ENCODE results near the gene SERPINA1. TPM values are rescaled to one million over a fixed set of nuclear protein-coding genes. Genes with fewer than 3 reads are reported as not detected.

Gene SERPINA1
- polyA plus RNA-seq, 2 of the 4 experiments (the other 2 are of a cell fraction): 0.34 to 2.2 TPM

DNA sequence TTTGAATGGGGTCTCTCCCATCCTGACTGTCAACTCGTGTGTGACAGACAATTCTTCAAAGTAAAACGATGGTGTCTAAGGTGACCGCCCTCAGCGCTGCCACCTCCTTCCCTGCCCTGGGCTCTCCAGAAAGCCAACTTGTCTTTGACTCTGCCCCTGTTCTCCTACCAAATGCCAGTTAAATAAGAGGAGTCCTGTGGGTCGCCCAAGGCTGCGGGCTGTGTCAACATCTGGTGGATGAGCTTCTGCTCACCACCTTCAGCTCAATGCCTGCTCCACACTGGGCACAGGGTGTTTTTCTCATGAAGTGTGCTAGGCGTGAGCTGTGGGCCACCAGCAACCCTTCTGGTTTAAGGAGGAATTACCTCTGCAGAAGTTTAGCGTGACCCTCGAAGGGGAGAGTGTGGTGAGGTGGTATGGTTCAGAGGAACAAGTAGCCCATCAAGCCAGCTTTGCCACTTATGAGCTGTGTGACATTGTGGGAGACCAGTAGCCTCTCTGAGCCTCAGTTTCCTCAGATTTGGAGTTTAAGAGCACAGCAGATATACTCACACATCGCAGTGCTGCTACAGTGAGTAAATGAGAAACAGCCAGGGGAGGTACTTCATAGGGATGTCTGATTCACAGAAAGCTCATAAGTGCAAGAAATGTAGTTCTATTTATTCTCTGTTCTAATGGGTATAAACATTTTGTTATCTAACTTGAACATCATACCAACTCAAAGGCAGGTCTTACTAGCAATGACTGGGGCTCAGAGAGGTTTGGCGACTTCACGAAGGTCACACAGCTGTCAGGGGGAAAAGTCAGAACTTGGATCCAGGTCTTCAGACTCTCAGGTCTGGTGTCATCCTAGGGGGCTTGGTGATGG, 12.1 kb downstream of the SERPINA1 start:
- Histone ChIP-seq H3K9me3 (no peaks in the 10 kb centered on the region), H3K4me3 (no peak overlapping the region), H3K27ac (no peak overlapping the region), H3K4me1 (peaks cover 4% of the 10 kb centered on the region; the same call in 2 of the 3 replicates), H3K4me2 (no peak overlapping the region)
- 69% methylated on average over 12 of the region's 12 CpGs for WGBS (ENCODE audit: missing lambda C conversion rate)
- ATAC-seq: no peak
- CTCF ChIA-PET: interaction anchor here (1.3 kb wide), 1 partner anchor 15 kb away, joined by 3 read pairs; no protein-coding TSS in a partner anchor
- no peak for DNase-seq (ENCODE audit: low read depth in 1 of 2, low spot score in 1 of 2)
- TF ChIP-seq NFE2L2 (conservative IDR thresholded peaks at IDR 0.05; ENCODE audit: low read length) (no peak), ESRRA (IDR thresholded peaks at IDR 0.05; ENCODE audit: borderline replicate concordance, low read length) (no peak), PHF8 (IDR thresholded peaks at IDR 0.05; ENCODE audit: borderline replicate concordance, low read depth) (no peak), TFCP2L1 (CRISPR knock-in tag; IDR thresholded peaks at IDR 0.05) (no peak), BHLHE40 (IDR thresholded peaks at IDR 0.05; ENCODE audit: low read depth, low read length) (no peak), GATA3 (IDR thresholded peaks at IDR 0.05; ENCODE audit: borderline replicate concordance) (no peak), MAZ (IDR thresholded peaks at IDR 0.05; ENCODE audit: borderline replicate concordance, low read depth, low read length) (no peak), ZC3H11A (IDR thresholded peaks at IDR 0.05) (no peak), ELK1 (IDR thresholded peaks at IDR 0.05; ENCODE audit: low read depth, low read length) (no peak), CBX2 (IDR thresholded peaks at IDR 0.05; ENCODE audit: borderline replicate concordance, low read depth) (no peak), EHMT2 (IDR thresholded peaks at IDR 0.05; ENCODE audit: low read depth) (no peak), NR3C1 (IDR thresholded peaks at IDR 0.05) (no peak), HOXB13 (CRISPR knock-in tag; IDR thresholded peaks at IDR 0.05; ENCODE audit: low read depth) (no peak)
- TF ChIP-seq, protein P1, sequence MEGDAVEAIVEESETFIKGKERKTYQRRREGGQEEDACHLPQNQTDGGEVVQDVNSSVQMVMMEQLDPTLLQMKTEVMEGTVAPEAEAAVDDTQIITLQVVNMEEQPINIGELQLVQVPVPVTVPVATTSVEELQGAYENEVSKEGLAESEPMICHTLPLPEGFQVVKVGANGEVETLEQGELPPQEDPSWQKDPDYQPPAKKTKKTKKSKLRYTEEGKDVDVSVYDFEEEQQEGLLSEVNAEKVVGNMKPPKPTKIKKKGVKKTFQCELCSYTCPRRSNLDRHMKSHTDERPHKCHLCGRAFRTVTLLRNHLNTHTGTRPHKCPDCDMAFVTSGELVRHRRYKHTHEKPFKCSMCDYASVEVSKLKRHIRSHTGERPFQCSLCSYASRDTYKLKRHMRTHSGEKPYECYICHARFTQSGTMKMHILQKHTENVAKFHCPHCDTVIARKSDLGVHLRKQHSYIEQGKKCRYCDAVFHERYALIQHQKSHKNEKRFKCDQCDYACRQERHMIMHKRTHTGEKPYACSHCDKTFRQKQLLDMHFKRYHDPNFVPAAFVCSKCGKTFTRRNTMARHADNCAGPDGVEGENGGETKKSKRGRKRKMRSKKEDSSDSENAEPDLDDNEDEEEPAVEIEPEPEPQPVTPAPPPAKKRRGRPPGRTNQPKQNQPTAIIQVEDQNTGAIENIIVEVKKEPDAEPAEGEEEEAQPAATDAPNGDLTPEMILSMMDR (IDR thresholded peaks at IDR 0.05): no peak
- TF ChIP-seq, protein P2, sequence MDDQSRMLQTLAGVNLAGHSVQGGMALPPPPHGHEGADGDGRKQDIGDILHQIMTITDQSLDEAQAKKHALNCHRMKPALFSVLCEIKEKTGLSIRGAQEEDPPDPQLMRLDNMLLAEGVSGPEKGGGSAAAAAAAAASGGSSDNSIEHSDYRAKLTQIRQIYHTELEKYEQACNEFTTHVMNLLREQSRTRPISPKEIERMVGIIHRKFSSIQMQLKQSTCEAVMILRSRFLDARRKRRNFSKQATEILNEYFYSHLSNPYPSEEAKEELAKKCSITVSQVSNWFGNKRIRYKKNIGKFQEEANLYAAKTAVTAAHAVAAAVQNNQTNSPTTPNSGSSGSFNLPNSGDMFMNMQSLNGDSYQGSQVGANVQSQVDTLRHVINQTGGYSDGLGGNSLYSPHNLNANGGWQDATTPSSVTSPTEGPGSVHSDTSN (IDR thresholded peaks at IDR 0.05): no peak
- FAIRE-seq: no peak
- POLR2A ChIA-PET: no interaction called here

GRCh38 chr14:94375552-94376107, 12.8 kb downstream of the SERPINA1 start:
- no peak for DNase-seq (ENCODE audit: low read depth in 1 of 2, low spot score in 1 of 2)
- CTCF ChIA-PET: interaction anchor here (1.3 kb wide), 1 partner anchor 14 kb away, joined by 3 read pairs; no protein-coding TSS in a partner anchor
- FAIRE-seq: no peak
- no peak overlapping the region for H3K27ac ChIP-seq
- peaks cover 4% of the 10 kb centered on the region; the same call in 2 of the 3 replicates for H3K4me1 ChIP-seq
- no peak overlapping the region for H3K4me3 ChIP-seq
- TF ChIP-seq BHLHE40 (IDR thresholded peaks at IDR 0.05; ENCODE audit: low read depth, low read length): no peak
- no peak for TF ChIP-seq TFCP2L1 (CRISPR knock-in tag; IDR thresholded peaks at IDR 0.05)
- TF ChIP-seq MAFK (IDR thresholded peaks at IDR 0.05; ENCODE audit: partially characterized antibody): no peak
- TF ChIP-seq POLR2A (IDR thresholded peaks at IDR 0.05; ENCODE audit: low read length): no peak
- TF ChIP-seq ELK1 (IDR thresholded peaks at IDR 0.05; ENCODE audit: low read depth, low read length): no peak
- no peak for TF ChIP-seq CEBPB (IDR thresholded peaks at IDR 0.05)
- TF ChIP-seq RAD21 (conservative IDR thresholded peaks at IDR 0.05 in 1 of 2, IDR thresholded peaks at IDR 0.05 in 1 of 2): no peak
- no peak for TF ChIP-seq EP300 (IDR thresholded peaks at IDR 0.05)
- TF ChIP-seq HOXA7 (CRISPR knock-in tag; IDR thresholded peaks at IDR 0.05): no peak
- no peak for TF ChIP-seq RNF2 (IDR thresholded peaks at IDR 0.05; ENCODE audit: borderline replicate concordance, low read depth)
- TF ChIP-seq ESRRA (IDR thresholded peaks at IDR 0.05; ENCODE audit: borderline replicate concordance, low read length): no peak
- TF ChIP-seq ZNF302 (CRISPR knock-in tag; IDR thresholded peaks at IDR 0.05): no peak
- no peak for TF ChIP-seq HMGXB4 (CRISPR knock-in tag; IDR thresholded peaks at IDR 0.05; ENCODE audit: borderline replicate concordance)
- TF ChIP-seq EHF (CRISPR knock-in tag; IDR thresholded peaks at IDR 0.05): no peak
- no peak for TF ChIP-seq PHF8 (IDR thresholded peaks at IDR 0.05; ENCODE audit: borderline replicate concordance, low read depth)
- no peaks in the 10 kb centered on the region for H3K9me3 ChIP-seq
- 79% methylated on average over 6 of the region's 6 CpGs for WGBS (ENCODE audit: missing lambda C conversion rate)
- H3K4me2 ChIP-seq: no peak overlapping the region
- POLR2A ChIA-PET: no interaction called here
- ATAC-seq: no peak

Measured in A549 (cell line).